Chondrocyte (in vitro differentiated cells): ENCODE measurements around the gene TDRD7. TPM values are rescaled to one million over a fixed set of nuclear protein-coding genes. Genes with fewer than 3 reads are reported as not detected.
"Not testable (repeated sequence)": the region's sequence is repeated elsewhere in the genome, so short reads cannot be mapped to it uniquely, and the experiment has no call there.

ENCODE experiments used
- DNase-seq: peaks from one replicate; pipeline ENCODE4 v3.0.0; 2021; ENCODE audit warnings: mixed read lengths, low spot score
- H3K27ac Mint-ChIP-seq: one replicate; pipeline ENCODE4 v1.8.0; 2021; ENCODE audit warnings: mild to moderate bottlenecking, moderate library complexity, mixed read lengths; ENCODE audit not compliant: unreplicated experiment
- H3K27me3 Mint-ChIP-seq: 2 replicates; pipeline ENCODE4 v1.8.0; 2021; ENCODE audit warnings: low read depth, mixed read lengths
- H3K36me3 Mint-ChIP-seq: 2 replicates; pipeline ENCODE4 v1.8.0; 2021; ENCODE audit warnings: low read depth, mixed read lengths
- H3K4me1 Mint-ChIP-seq: 2 replicates; pipeline ENCODE4 v1.8.0; 2021; ENCODE audit warnings: low read depth, mild to moderate bottlenecking, mixed read lengths
- H3K4me3 Mint-ChIP-seq: one replicate; pipeline ENCODE4 v1.8.0; 2021; ENCODE audit warnings: mild to moderate bottlenecking, moderate library complexity, mixed read lengths; ENCODE audit not compliant: unreplicated experiment
- H3K9me3 Mint-ChIP-seq: 2 replicates; pipeline ENCODE4 v1.8.0; 2021; ENCODE audit warnings: low read depth, mixed read lengths
- CTCF ChIP-seq: fragments of 200-600 bp; sonication (generic); IDR thresholded peaks from 2 replicates; pipeline ENCODE4 v1.5.0; 2021; ENCODE audit warnings: antibody characterized with exemption, mild to moderate bottlenecking, moderate library complexity
- total RNA-seq: library from RNA; stranded (reverse); gene quantifications from 3 replicates; pipeline ENCODE4 v1.2.1, GENCODE V29; 2021

TDRD7 gene
- total RNA-seq, 1 donor from 2014 or later: 9.7 TPM

GRCh38 chr9:97484134-97484533, 72.2 kb downstream of the TDRD7 start:
- TF ChIP-seq CTCF: no peak
- no peak for DNase-seq
- Mint-ChIP-seq H3K36me3 (peaks cover 43% of the 10 kb centered on the region), H3K4me3 (no peak overlapping the region), H3K27me3 (no peaks in the 10 kb centered on the region), H3K9me3 (peaks cover 15% of the 10 kb centered on the region), H3K4me1 (no peaks in the 10 kb centered on the region), H3K27ac (no peak overlapping the region)

DNA sequence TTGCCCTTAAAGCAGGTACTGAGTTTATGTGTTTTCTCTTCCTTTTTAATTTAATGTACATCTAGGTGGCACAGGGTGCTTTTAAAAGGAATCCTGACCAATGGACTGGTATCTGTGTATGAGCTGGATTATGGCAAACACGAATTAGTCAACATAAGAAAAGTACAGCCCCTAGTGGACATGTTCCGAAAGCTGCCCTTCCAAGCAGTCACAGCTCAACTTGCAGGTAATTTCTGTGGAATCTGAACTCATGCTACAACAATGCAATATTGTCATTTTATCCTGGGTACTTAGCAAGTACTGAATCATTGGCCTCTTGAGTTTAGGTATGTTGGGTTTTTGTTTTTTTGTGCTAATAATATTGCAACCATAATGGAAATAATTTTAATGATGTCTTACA, 75.2 kb downstream of the TDRD7 start:
- H3K36me3 Mint-ChIP-seq: peaks cover 47% of the 10 kb centered on the region
- no peak for DNase-seq
- no peak overlapping the region for H3K27ac Mint-ChIP-seq
- no peaks in the 10 kb centered on the region for H3K27me3 Mint-ChIP-seq
- TF ChIP-seq CTCF: peak; percentile 49
- H3K4me1 Mint-ChIP-seq: peaks cover 8% of the 10 kb centered on the region
- H3K9me3 Mint-ChIP-seq: peaks cover 21% of the 10 kb centered on the region
- no peak overlapping the region for H3K4me3 Mint-ChIP-seq

DNA sequence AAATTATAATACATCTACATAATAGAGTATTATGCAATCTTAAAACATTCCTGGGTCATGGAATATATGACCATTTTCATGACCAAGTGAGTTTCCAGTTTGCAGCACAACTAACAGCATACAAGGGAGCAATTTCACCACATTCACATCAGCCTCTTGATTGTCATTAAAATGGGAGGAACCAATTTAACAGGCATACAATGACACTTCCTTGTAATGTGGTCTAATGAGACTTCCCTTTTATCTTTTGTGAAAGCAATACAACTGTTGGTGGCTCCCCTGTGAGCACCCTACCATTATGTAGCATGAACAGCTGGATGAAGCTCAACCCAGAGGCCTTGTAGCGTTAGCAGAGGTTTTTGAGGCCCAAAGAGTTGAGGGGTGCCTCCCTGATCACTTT, 76.0 kb downstream of the TDRD7 start:
- Mint-ChIP-seq H3K36me3 (peaks cover 45% of the 10 kb centered on the region), H3K4me3 (no peak overlapping the region), H3K9me3 (peaks cover 18% of the 10 kb centered on the region), H3K27me3 (no peaks in the 10 kb centered on the region), H3K4me1 (peaks cover 8% of the 10 kb centered on the region), H3K27ac (no peak overlapping the region)
- no peak for DNase-seq
- TF ChIP-seq CTCF: no peak

- TF ChIP-seq CTCF: no peak
- peaks cover 45% of the 10 kb centered on the region for H3K36me3 Mint-ChIP-seq
Observed at GRCh38 chr9:97491216-97491999, 79.5 kb downstream of the TDRD7 start.

DNA sequence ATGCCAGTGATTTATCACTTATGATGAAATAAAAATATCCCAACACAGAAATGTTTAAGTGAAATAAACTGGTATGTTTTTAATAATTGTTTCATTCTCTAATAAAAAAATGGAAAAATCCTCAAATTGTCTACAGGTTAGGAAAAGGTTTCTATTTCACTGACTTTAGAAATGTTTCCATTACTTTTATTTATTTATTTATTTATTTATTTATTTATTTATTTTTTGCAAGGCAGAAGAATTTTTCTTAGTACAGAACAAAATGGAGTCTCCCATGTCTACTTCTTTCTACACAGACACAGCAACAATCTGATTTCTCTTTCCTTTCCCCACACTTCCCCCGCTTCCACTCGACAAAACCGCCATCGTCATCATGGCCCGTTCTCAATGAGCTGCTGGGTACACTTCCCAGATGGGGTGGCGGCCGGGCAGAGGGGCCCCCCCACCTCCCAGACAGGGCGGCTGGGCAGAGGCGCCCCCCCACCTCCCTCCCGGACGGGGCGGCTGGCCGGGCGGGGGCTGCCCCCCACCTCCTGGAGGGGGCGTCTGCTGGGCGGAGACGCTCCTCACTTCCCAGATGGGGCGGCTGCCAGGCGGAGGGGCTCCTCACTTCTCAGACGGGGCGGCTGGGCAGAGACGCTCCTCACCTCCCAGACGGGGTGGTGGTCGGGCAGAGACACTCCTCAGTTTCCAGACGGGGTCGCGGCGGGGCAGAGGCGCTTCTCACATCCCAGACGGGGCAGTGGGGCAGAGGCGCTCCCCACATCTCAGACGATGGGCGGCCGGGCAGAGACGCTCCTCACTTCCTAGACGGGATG, 85.9 kb downstream of the TDRD7 start:
- H3K4me3 Mint-ChIP-seq, H3K9me3 Mint-ChIP-seq: not testable (repeated sequence)
- peaks cover 11% of the 10 kb centered on the region for H3K4me1 Mint-ChIP-seq

More at GRCh38 chr9:97491216-97491999, 79.5 kb downstream of the TDRD7 start:
- H3K4me3 Mint-ChIP-seq: no peak overlapping the region
- H3K9me3 Mint-ChIP-seq: peaks cover 18% of the 10 kb centered on the region
- H3K27ac Mint-ChIP-seq: no peak overlapping the region
- no peak for DNase-seq
- peaks cover 8% of the 10 kb centered on the region for H3K4me1 Mint-ChIP-seq
- no peaks in the 10 kb centered on the region for H3K27me3 Mint-ChIP-seq

GRCh38 chr9:97498846-97499245, 87.0 kb downstream of the TDRD7 start:
- not testable (repeated sequence) for H3K27ac Mint-ChIP-seq, H3K9me3 Mint-ChIP-seq, H3K4me3 Mint-ChIP-seq, DNase-seq
- H3K4me1 Mint-ChIP-seq: peaks cover 17% of the 10 kb centered on the region
- peaks cover 38% of the 10 kb centered on the region for H3K27me3 Mint-ChIP-seq
- H3K36me3 Mint-ChIP-seq: peaks cover 18% of the 10 kb centered on the region

More for the DNA sequence above, 85.9 kb downstream of the TDRD7 start:
- not testable (repeated sequence) for H3K27ac Mint-ChIP-seq, DNase-seq
- Mint-ChIP-seq H3K36me3 (peaks cover 19% of the 10 kb centered on the region), H3K27me3 (peaks cover 27% of the 10 kb centered on the region)
